ENCODE data around the gene SLC25A28. TPM values are rescaled to one million over a fixed set of nuclear protein-coding genes. Genes with fewer than 3 reads are reported as not detected.

SLC25A28 gene
- total RNA-seq, 1 experiment from 2014 or later = 36.7 TPM

GRCh38 chr10:99631496-99631895 is 11.3 kb upstream of the SLC25A28 start:
- H3K4me1 Mint-ChIP-seq (ENCODE audit: low read depth, unreplicated experiment) = peaks cover 8% of the 10 kb centered on the region
- BruUV-seq (replicated peaks) = no TSS peak
- TF ChIP-seq CTCF (IDR thresholded peaks at IDR 0.05; ENCODE audit: insufficient read depth in 1 of 2, low read depth in 1 of 2, low read length in 1 of 2, severe bottlenecking in 1 of 2, unreplicated experiment in 1 of 2) = no peak
- intact Hi-C loops (cut with micrococcal nuclease; ENCODE audit: unreplicated experiment) = no loop called here
- no peak overlapping the region for H3K4me3 ChIP-seq (ENCODE audit: low read depth, low read length)
- H3K9me3 ChIP-seq = no peaks in the 10 kb centered on the region
- POLR2A ChIA-PET = no interaction called here
- DNase-seq = no peak
- H3K27ac Mint-ChIP-seq (ENCODE audit: unreplicated experiment) = no peak overlapping the region
- peaks cover 3% of the 10 kb centered on the region; the same call in 1 of the 2 replicates for H3K4me1 ChIP-seq
- H3K36me3 Mint-ChIP-seq (ENCODE audit: insufficient read depth, unreplicated experiment) = no peaks in the 10 kb centered on the region
- no peaks in the 10 kb centered on the region for H3K27me3 Mint-ChIP-seq (ENCODE audit: insufficient read depth, unreplicated experiment)
- no peaks in the 10 kb centered on the region for H3K9me3 Mint-ChIP-seq (ENCODE audit: unreplicated experiment)
- H3K36me3 ChIP-seq (ENCODE audit: control insufficient read depth, insufficient read depth, low read length) = no peaks in the 10 kb centered on the region
- CTCF ChIA-PET = interaction anchor here (1.0 to 2.0 kb wide), 4 partner anchors 28 to 56 kb away, joined by 3 to 12 read pairs (median 5); partner anchors contain the start of gene ENTPD7
- no peak overlapping the region for H3K4me3 Mint-ChIP-seq (ENCODE audit: unreplicated experiment)
- H3K27me3 ChIP-seq (replicated peaks; ENCODE audit: control insufficient read depth, insufficient read depth, low read length) = no peaks in the 10 kb centered on the region

GRCh38 chr10:99630991-99631390 is 10.8 kb upstream of the SLC25A28 start:
- Mint-ChIP-seq H3K27ac (ENCODE audit: unreplicated experiment) (no peak overlapping the region), H3K9me3 (ENCODE audit: unreplicated experiment) (no peaks in the 10 kb centered on the region), H3K4me1 (ENCODE audit: low read depth, unreplicated experiment) (peaks cover 8% of the 10 kb centered on the region), H3K27me3 (ENCODE audit: insufficient read depth, unreplicated experiment) (no peaks in the 10 kb centered on the region), H3K4me3 (ENCODE audit: unreplicated experiment) (no peak overlapping the region), H3K36me3 (ENCODE audit: insufficient read depth, unreplicated experiment) (no peaks in the 10 kb centered on the region)
- no TSS peak for BruUV-seq (replicated peaks)
- POLR2A ChIA-PET = no interaction called here
- no peak for TF ChIP-seq CTCF (IDR thresholded peaks at IDR 0.05; ENCODE audit: insufficient read depth in 1 of 2, low read depth in 1 of 2, low read length in 1 of 2, severe bottlenecking in 1 of 2, unreplicated experiment in 1 of 2)
- H3K4me1 ChIP-seq = peaks cover 3% of the 10 kb centered on the region; the same call in 1 of the 2 replicates
- H3K27me3 ChIP-seq (replicated peaks; ENCODE audit: control insufficient read depth, insufficient read depth, low read length) = no peaks in the 10 kb centered on the region
- no peaks in the 10 kb centered on the region for H3K36me3 ChIP-seq (ENCODE audit: control insufficient read depth, insufficient read depth, low read length)
- intact Hi-C loops (cut with micrococcal nuclease; ENCODE audit: unreplicated experiment) = loop anchor here (1.0 kb wide), 4 partner anchors 28 to 80 kb away; partner anchors contain the start of gene ENTPD7
- H3K9me3 ChIP-seq = no peaks in the 10 kb centered on the region
- CTCF ChIA-PET = interaction anchor here (1.0 to 2.0 kb wide), 9 partner anchors 9 to 83 kb away, joined by 3 to 12 read pairs (median 4); partner anchors contain the start of gene ENTPD7
- DNase-seq = no peak
- no peak overlapping the region for H3K4me3 ChIP-seq (ENCODE audit: low read depth, low read length)

GRCh38 chr10:99630433-99630832 is 10.2 kb upstream of the SLC25A28 start:
- TF ChIP-seq CTCF (IDR thresholded peaks at IDR 0.05; ENCODE audit: insufficient read depth in 1 of 2, low read depth in 1 of 2, low read length in 1 of 2, severe bottlenecking in 1 of 2, unreplicated experiment in 1 of 2) = peak; percentile 72 to 80
- Histone ChIP-seq H3K4me3 (ENCODE audit: low read depth, low read length) (no peak overlapping the region), H3K27me3 (replicated peaks; ENCODE audit: control insufficient read depth, insufficient read depth, low read length) (no peaks in the 10 kb centered on the region), H3K4me1 (peaks cover 3% of the 10 kb centered on the region; the same call in 1 of the 2 replicates), H3K36me3 (ENCODE audit: control insufficient read depth, insufficient read depth, low read length) (no peaks in the 10 kb centered on the region), H3K9me3 (no peaks in the 10 kb centered on the region)
- Mint-ChIP-seq H3K27me3 (ENCODE audit: insufficient read depth, unreplicated experiment) (no peaks in the 10 kb centered on the region), H3K9me3 (ENCODE audit: unreplicated experiment) (no peaks in the 10 kb centered on the region), H3K27ac (ENCODE audit: unreplicated experiment) (no peak overlapping the region), H3K4me3 (ENCODE audit: unreplicated experiment) (no peak overlapping the region), H3K4me1 (ENCODE audit: low read depth, unreplicated experiment) (peaks cover 8% of the 10 kb centered on the region), H3K36me3 (ENCODE audit: insufficient read depth, unreplicated experiment) (no peaks in the 10 kb centered on the region)
- POLR2A ChIA-PET = no interaction called here
- no TSS peak for BruUV-seq (replicated peaks)
- peak; percentile 58 to 74 for DNase-seq
- CTCF ChIA-PET = interaction anchor here (0.5 to 2.0 kb wide), 10 partner anchors 9 to 170 kb away, joined by 3 to 12 read pairs (median 4); partner anchors contain the start of gene ENTPD7
- intact Hi-C loops (cut with micrococcal nuclease; ENCODE audit: unreplicated experiment) = loop anchor here (1.0 kb wide), 4 partner anchors 29 to 81 kb away; partner anchors contain the start of gene ENTPD7
